ENCODE measurements around the gene TUFT1. TPM values are rescaled to one million over a fixed set of nuclear protein-coding genes. Genes with fewer than 3 reads are reported as not detected.

TUFT1 gene
- total RNA-seq, 2 experiments from 2014 or later, result 7.2 to 9.6 TPM

DNA sequence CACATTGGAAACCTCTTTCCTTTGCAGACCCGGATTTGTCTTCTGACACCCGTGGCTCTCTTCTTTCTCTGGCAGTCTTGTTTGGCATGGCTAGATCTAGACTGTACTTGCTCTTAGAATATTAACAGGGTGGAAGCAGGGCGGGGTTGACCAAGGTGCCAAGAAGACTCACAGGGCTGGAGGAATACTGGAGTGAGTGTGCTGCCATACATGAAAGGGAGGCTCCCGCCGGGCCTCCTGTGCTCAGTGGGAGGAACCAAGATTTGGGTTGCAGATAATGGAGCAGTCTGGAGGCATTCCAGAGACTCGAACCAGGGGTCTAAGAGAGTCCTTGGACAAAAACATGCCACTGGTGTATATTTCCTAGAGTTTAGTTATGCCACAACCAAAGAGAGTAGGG lies 44.2 kb downstream of the TUFT1 start:
- Histone ChIP-seq H3K27ac (ENCODE audit: low read depth in 1 of 2, low read length in 2 of 2) (no peak overlapping the region), H3K9me3 (ENCODE audit: control insufficient read depth in 1 of 2, insufficient read depth in 1 of 2, low read length in 2 of 2) (no peaks in the 10 kb centered on the region), H3K4me1 (ENCODE audit: insufficient read depth, low read length) (no peaks in the 10 kb centered on the region), H3K36me3 (ENCODE audit: insufficient read depth, low read length) (no peaks in the 10 kb centered on the region), H3K4me3 (ENCODE audit: low read length) (no peak overlapping the region), H3K27me3 (ENCODE audit: control insufficient read depth in 1 of 2, insufficient read depth in 2 of 2, low read length in 2 of 2) (peaks cover 0 to 2% of the 10 kb centered on the region in 2 experiments)
- intact Hi-C loops (cut with DNase I, micrococcal nuclease), result no loop called here
- DNase-seq (no peak), ATAC-seq (ENCODE audit: poor library complexity) (no peak)
- H3K4me3 Mint-ChIP-seq, result no peak overlapping the region
- no peaks in the 10 kb centered on the region for H3K27me3 Mint-ChIP-seq
- CTCF ChIA-PET, result no interaction called here
- H3K9me3 Mint-ChIP-seq, result no peaks in the 10 kb centered on the region
- no peaks in the 10 kb centered on the region for H3K36me3 Mint-ChIP-seq (ENCODE audit: low read depth)
- no peaks in the 10 kb centered on the region for H3K4me1 Mint-ChIP-seq (ENCODE audit: low read depth)
- POLR2A ChIA-PET, result no interaction called here
- no peak overlapping the region for H3K27ac Mint-ChIP-seq
- TF ChIP-seq, protein P1, sequence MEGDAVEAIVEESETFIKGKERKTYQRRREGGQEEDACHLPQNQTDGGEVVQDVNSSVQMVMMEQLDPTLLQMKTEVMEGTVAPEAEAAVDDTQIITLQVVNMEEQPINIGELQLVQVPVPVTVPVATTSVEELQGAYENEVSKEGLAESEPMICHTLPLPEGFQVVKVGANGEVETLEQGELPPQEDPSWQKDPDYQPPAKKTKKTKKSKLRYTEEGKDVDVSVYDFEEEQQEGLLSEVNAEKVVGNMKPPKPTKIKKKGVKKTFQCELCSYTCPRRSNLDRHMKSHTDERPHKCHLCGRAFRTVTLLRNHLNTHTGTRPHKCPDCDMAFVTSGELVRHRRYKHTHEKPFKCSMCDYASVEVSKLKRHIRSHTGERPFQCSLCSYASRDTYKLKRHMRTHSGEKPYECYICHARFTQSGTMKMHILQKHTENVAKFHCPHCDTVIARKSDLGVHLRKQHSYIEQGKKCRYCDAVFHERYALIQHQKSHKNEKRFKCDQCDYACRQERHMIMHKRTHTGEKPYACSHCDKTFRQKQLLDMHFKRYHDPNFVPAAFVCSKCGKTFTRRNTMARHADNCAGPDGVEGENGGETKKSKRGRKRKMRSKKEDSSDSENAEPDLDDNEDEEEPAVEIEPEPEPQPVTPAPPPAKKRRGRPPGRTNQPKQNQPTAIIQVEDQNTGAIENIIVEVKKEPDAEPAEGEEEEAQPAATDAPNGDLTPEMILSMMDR (IDR thresholded peaks at IDR 0.05), result no peak

- ATAC-seq (ENCODE audit: poor library complexity), result no peak
- no peaks in the 10 kb centered on the region for H3K4me1 Mint-ChIP-seq (ENCODE audit: low read depth)
- Histone ChIP-seq H3K27ac (ENCODE audit: low read depth in 1 of 2, low read length in 2 of 2) (no peak overlapping the region), H3K36me3 (ENCODE audit: insufficient read depth, low read length) (no peaks in the 10 kb centered on the region), H3K4me1 (ENCODE audit: insufficient read depth, low read length) (no peaks in the 10 kb centered on the region), H3K4me3 (ENCODE audit: low read length) (no peak overlapping the region), H3K9me3 (ENCODE audit: control insufficient read depth in 1 of 2, insufficient read depth in 1 of 2, low read length in 2 of 2) (no peaks in the 10 kb centered on the region), H3K27me3 (ENCODE audit: control insufficient read depth in 1 of 2, insufficient read depth in 2 of 2, low read length in 2 of 2) (peaks cover 0 to 2% of the 10 kb centered on the region in 2 experiments)
- H3K4me3 Mint-ChIP-seq, result no peak overlapping the region
- H3K27me3 Mint-ChIP-seq, result peaks cover under 1% of the 10 kb centered on the region
- H3K36me3 Mint-ChIP-seq (ENCODE audit: low read depth), result no peaks in the 10 kb centered on the region
- no peaks in the 10 kb centered on the region for H3K9me3 Mint-ChIP-seq
- intact Hi-C loops (cut with DNase I, micrococcal nuclease), result no loop called here
- TF ChIP-seq, protein P1 (IDR thresholded peaks at IDR 0.05), result no peak
- ChIA-PET CTCF (no interaction called here), POLR2A (no interaction called here)
- no peak for DNase-seq
- H3K27ac Mint-ChIP-seq, result no peak overlapping the region
These were observed 44.7 kb downstream of the TUFT1 start for GRCh38 chr1:151584780-151585179.

DNA sequence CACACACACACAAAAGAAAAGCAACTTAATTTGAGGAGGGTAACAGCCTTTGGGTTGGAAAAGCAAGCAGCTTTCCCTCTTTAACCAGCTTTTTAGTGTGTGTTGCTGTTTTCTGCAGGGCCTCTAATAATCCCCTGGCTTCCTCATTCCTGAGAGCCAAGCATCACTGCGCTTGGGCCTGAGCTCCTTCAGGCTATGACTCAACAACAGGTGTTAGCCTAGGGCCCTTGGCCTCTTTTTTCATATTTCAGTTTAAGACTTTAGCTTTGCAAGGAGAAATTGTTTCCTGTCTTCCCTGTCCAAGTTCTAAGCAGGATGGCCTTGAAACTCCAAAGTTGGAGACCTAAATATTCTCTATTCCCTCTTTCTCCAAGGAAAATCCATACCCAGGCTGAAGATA lies 45.5 kb downstream of the TUFT1 start:
- Mint-ChIP-seq H3K27me3 (peaks cover 4% of the 10 kb centered on the region), H3K27ac (no peak overlapping the region), H3K36me3 (ENCODE audit: low read depth) (no peaks in the 10 kb centered on the region), H3K4me3 (no peak overlapping the region), H3K9me3 (peaks cover under 1% of the 10 kb centered on the region), H3K4me1 (ENCODE audit: low read depth) (no peaks in the 10 kb centered on the region)
- POLR2A ChIA-PET, result no interaction called here
- TF ChIP-seq, protein P1 (IDR thresholded peaks at IDR 0.05), result no peak
- H3K4me3 ChIP-seq (ENCODE audit: low read length), result no peak overlapping the region
- no peaks in the 10 kb centered on the region for H3K36me3 ChIP-seq (ENCODE audit: insufficient read depth, low read length)
- CTCF ChIA-PET, result interaction anchor here (1.1 kb wide), 1 partner anchor 8 kb away, joined by 3 read pairs; no protein-coding TSS in a partner anchor
- H3K4me1 ChIP-seq (ENCODE audit: insufficient read depth, low read length), result no peaks in the 10 kb centered on the region
- no peaks in the 10 kb centered on the region for H3K9me3 ChIP-seq (ENCODE audit: control insufficient read depth in 1 of 2, insufficient read depth in 1 of 2, low read length in 2 of 2)
- peaks cover 0 to 2% of the 10 kb centered on the region in 2 experiments for H3K27me3 ChIP-seq (ENCODE audit: control insufficient read depth in 1 of 2, insufficient read depth in 2 of 2, low read length in 2 of 2)
- no peak for DNase-seq
- no peak for ATAC-seq (ENCODE audit: poor library complexity)
- intact Hi-C loops (cut with DNase I, micrococcal nuclease), result no loop called here
- H3K27ac ChIP-seq (ENCODE audit: low read depth in 1 of 2, low read length in 2 of 2), result no peak overlapping the region
